ENCODE results near the gene NFATC3.
A peak's percentile ranks its signal among the peaks of the same experiment; 100 is the strongest.

Gene NFATC3

DNA sequence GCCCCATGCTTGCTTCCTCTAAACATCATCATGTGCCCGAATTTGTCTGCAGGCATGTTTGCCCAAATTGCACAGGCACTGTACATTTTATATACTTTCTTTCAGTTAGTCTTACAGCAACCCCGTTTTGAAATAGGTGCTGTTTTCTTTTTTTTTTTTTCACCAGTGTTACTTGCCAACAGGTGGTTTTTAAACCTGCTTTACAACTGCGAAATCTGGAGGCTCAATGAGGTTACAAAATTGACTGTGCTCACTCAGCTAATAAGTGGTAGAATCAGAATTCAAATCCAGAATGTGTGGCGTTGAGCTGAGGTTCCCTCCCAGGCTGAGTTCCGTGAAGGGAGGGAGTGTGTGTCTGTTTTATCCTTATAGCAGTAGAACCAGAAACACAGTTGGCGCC, 165.8 kb downstream of the NFATC3 start:
- no peak for DNase-seq (ENCODE audit: low spot score)

DNA sequence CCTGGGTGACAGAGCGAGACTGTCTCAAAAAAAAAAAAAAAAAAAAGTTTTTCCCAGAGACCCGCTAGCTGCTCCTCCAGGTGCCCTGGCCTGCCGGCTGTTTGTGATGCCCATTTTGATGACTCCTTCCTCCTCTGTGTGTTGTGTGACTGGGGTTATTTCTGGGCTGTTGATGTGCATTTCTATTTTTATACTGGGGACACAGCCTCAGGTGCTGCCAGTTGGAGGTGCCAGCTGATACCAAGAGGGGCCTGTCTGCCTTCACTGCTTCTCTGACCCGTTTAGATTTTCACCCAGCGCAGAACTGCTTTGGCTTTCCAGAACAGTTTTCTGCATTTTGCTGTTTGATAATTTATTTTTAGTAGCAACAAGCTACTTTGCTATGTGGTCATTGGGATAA, 166.7 kb downstream of the NFATC3 start:
- DNase-seq (ENCODE audit: low spot score): no peak

DNA sequence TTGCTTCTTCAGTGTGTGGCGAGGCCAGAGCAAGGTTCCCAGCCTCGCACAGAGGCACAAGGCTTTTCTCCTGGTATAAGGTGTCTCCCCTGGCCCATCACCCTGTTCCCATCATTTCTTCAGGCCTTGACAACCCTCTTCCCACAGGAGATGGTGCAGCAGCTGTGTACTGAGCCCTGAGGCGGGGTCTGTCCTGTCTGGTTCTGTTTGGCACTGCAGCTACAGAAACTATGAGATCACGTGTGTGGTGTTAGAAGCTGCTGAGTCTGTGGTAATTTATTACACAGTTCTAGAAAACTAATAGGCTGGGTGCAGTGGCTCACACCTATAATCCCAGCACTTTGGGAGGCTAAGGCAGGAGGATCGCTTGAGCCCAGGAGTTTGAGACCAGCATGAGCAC, 167.2 kb downstream of the NFATC3 start:
- no peak for DNase-seq (ENCODE audit: low spot score)

DNA sequence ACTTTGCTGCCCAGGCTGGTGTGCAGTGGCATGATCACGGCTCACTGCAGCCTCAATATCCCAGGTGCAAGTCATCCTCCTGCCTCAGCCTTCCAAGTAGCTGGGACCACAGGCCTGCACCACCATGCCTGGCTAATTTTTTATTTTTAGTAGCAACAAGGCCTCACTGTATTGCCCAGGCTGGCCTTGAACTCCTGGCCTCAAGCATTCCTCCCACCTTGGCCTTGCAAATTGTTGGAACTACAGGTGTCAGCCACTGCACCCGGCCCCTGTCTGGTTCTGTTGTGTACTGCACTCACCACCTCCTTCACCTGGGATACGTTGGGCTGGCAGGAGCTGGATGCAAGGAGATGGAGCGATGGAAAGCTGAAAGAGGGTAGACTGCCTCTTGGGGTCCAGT, 168.6 kb downstream of the NFATC3 start:
- DNase-seq (ENCODE audit: low spot score): no peak

DNA sequence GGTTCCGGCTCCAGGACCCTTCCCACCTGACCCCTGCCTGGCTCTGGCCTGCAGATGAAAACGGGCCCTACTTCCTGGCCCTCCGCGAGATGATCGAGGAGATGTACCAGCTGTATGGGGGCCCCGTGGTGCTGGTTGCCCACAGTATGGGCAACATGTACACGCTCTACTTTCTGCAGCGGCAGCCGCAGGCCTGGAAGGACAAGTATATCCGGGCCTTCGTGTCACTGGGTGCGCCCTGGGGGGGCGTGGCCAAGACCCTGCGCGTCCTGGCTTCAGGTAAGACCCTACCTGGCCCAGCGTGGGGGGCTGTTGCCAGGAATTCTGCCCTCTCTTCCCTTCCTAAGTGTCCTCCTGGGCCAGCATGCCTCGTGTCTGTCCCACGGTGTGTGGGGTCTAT, 170.5 kb downstream of the NFATC3 start:
- no peak for DNase-seq (ENCODE audit: low spot score)

DNA sequence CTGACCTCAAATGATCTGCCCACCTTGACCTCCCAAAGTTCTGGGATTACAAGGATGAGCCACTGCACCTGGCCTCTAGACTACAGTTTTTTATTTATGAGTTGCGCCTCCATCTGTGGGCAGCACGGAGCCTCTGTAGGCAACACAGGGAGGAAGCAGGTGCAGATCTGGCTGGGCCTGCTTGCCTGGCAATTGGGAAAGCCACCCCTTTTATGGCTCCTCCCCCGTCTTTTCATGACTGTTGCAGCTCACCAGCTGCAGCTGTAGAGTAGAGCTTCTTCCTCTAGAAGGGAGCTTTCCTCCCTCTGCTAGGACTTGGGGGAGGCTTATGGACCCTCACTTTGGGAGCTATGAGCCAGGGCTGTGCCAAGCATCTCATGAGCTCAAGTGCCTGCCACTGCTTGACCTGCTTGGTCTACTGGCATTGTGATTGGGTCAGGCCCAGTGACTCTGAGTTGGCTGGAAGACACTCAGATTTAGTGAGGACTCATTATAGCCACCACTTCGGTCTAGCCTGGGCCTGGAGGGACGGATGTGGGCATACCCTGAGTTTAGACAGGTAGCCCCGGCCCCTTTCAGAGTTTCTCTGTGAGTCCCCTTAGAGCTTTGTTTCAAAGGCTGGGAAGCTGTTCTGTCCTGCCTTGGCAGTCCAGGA, 172.2 kb downstream of the NFATC3 start:
- no peak for DNase-seq (ENCODE audit: low spot score)

DNA sequence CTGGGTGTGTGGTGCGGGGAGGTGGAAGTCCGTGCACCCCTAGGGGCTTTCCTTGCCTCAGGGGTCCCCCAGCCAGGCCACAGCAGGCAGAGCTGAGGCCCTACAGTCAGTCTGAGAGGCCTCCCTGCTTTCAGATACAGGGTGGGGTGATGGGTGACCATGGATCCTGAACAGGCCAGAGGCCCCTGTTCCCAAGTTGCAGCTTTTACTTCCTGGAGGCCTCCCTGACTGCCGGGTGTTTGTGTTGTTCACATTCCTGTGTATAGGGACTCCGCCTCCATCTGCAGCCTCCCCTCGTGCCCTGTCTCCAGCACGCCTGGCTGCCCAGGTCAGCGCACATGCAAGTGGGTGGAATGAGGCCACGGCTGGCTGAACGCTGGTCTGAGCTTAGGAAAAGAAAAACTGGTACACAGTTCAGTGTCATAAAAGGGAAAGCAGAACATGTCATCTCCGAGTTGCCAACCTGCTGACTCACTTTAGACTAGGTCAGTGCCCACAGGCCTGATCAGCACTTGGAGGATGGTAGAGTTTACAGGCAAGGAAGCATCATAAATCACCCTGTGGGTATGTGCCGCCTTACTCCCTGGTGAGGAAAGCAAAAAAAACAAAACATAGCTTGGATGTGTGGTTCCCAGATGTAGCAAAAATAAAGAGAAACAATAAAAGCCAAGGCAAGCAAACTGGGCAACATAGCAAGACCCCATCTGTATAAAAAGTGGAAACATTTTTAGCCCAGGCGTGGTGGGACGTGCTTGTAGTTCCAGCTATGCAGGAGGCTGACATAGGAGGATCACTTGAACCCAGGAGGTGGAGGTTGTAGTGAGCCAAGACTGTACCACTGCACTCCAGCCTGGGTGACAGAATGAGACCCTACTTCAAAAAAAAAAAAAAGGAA, 173.0 kb downstream of the NFATC3 start:
- DNase-seq (ENCODE audit: low spot score): no peak

DNA sequence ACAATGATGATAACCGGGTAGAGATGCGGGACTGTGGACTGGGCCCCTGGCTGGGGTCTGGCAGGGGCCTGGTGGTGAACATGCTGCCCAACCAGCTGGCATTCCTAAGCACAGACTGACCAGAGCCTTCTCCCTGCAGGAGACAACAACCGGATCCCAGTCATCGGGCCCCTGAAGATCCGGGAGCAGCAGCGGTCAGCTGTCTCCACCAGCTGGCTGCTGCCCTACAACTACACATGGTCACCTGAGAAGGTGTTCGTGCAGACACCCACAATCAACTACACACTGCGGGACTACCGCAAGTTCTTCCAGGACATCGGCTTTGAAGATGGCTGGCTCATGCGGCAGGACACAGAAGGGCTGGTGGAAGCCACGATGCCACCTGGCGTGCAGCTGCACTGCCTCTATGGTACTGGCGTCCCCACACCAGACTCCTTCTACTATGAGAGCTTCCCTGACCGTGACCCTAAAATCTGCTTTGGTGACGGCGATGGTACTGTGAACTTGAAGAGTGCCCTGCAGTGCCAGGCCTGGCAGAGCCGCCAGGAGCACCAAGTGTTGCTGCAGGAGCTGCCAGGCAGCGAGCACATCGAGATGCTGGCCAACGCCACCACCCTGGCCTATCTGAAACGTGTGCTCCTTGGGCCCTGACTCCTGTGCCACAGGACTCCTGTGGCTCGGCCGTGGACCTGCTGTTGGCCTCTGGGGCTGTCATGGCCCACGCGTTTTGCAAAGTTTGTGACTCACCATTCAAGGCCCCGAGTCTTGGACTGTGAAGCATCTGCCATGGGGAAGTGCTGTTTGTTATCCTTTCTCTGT, 174.0 kb downstream of the NFATC3 start:
- DNase-seq (ENCODE audit: low spot score): no peak

DNA sequence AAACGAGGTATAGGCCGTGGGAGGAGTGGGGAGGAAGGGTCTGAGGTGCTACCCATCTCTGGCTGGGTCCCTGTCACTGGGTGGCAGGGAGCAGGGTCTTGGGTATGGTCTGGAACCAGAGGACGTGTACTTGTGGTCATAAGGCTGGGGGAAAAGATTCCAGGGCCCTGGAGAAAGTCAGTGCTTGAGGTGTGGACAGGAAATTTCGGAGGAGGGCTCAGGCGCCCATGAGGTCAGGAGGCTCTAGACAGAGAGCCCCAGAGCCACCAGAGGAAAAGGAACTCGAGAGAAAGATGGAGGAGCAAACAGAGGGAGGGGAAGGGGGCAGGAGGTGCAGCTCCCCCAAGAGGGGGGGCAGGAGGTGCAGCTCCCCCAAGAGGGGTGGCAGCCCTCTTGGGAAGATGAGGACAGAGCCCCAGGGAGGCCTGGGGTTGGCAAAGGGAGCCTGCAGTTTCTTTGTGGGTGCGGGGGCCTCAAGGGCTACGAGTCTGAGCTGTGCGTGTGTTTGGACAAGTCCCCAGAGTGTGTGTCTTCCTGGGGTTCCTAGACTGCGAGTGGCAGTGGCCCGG, 178.5 kb downstream of the NFATC3 start:
- no peak for DNase-seq (ENCODE audit: low spot score)

DNA sequence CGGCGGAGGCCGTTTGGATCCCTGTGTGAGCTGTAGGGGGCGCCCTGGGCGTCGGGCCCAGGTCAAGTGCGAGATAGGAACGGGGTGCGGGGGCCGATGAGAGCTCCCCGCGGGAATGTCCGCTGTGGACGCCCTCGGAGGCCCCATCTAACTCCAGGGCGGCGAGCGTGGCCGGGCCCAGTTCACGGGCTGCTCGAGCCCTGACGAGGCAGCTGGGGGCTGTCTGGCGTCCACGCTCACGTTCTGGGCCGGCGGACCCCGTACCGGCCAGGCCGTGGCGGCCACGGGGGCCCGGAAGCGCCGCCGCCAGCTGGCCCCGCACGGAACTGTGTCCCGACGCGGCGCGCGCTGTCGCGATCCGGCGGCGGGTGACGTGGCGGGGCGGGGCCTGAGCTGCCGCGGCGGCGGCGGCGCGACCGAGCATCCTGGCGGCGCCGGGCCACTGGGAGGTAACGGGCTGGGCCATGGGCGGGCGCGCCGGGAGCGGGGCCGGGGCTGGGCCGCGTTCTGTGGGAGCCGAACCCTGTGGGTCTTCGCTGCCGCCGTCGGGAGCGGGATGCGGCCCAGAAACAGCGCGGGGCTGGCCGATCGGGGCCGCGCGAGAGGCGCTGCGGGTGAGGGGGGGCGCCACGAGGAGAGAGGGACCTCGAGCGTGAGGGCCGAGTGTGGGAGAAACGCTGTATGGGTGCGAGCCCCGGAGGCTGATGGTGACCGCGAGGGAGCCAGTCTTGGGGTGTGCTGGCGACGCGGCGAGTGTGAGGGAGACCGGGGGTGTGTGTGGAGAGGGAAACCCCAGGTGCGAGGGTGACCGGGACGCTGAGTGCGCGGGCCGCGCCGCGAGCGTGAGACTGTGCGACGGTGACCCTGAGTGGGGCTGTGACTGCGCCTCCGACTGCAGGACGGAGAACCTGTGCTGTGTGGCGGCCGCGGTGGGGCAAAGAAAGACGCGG, 179.2 kb downstream of the NFATC3 start, which contains the start of gene SLC7A6:
SLC7A6 (plus strand) TSS at position 399 of the 950 bp plus-strand sequence. CDS start 10,201 bp downstream, outside the sequence.
- DNase-seq (ENCODE audit: low spot score): peak; percentile 83

DNA sequence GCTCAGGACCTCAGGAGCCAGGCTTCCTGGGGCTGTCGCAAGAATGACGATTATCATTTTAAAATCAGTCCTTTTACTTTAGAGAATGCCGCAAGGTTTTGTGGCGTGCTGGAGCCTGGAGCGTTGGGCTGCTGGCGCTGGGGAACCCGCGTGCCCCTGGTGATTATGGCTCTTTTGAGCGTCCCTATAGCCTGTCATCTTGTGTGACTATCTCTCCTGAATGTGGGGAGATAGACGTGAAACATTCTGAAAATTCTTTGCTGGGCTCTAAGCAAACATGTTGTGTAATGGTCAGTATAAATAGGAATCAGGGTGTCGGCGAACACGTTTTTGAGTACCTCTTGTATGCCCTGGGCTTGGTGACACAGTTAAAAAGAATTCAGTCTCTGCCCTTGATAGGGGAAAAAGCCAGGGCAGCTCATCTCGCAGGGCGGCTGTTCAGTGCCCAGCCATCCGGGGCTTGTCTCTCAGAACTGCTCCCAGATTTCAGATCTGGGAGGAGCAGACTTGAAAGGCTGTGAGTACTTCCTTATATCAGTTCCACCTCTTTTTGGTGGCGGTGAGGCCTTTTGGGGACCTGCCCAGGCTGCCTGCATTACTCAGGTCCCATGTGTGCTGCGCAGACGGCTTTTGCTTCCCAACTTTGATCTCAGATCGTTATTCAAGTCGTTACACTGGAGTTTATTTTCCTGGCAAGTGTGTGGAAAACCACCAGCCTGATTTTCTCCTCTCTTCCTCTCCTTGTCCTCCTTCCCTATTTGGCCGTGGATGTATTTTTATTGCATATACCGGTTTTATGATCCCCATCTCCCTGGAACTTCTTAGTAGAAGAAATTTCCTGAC, 180.1 kb downstream of the NFATC3 start:
- DNase-seq (ENCODE audit: low spot score): no peak

DNA sequence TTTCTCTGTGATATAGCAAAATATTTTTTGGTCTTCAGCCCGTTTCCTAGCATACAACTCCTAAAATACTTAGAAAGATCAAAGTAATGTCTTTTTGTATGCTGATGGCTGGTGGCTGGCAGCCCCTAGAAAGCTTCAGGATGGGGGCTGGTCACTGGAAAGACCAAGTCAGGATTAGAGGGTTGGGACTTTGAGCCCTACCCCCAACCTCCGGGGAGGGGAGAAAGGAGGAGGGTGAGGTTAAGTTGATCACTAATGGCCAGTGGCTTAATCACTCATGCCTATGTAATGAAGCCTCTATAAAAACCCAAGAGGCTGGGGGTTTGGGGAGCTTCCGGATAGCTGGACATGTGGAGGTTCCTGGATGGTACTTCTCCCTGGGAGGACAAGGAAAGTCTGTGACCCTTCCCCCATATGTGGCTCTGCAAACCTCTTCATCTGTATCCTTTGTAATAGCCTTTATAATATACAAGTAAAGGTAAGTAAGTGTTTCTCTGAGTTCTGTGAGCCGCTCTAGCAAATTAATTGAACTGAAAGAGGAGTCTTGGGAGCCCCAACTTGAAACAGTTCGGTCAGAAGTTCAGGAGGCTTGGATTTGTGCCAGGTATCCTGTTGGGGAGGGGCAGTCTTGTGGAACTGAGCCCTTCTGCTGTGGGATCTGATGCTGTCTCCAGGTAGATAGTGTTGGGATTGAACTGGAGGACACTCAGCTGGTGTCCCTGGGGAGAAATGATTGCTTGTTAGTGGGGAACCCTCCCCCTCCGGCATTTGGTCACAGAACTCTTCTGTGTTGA, 182.6 kb downstream of the NFATC3 start:
- DNase-seq (ENCODE audit: low spot score): no peak

DNA sequence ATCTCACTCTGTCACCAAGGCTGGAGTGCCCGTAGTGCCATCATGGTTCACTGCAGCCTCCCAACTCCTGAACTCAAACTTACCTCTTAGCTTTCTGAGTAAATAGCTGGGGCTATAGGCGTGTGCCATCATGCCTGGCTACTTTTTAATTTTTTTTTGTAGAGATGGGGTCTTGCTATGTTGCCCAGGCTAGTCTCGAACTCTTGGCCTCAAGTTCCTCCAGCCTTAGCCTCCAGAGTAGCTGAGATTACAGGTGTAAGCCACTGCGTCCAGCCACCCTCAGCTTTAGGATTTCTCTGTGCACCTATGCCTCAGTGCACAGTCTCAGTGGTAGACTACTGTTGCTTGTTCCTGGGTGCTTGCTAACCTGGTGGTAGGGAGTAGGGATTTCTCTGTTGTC, 184.6 kb downstream of the NFATC3 start:
- DNase-seq (ENCODE audit: low spot score): no peak

DNA sequence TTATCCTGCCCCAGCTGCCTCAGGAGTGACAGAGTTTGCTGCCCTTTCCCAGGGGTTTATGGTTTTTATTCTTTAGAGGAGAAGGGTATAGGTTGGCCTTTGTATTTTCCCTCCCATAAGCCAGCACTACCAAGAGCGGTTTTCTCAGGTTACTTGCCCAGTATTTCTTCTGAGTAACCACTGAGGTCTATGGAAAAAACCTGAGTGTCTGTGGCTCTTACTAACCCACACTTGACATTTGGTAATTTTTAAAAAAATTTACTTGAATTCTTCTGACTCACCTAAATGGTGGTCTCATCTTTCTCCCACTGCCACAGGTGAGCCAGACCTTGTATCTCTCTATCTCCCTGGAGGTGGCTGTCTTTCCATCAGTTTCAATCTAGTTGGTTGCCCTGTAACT, 185.2 kb downstream of the NFATC3 start:
- DNase-seq (ENCODE audit: low spot score): no peak

DNA sequence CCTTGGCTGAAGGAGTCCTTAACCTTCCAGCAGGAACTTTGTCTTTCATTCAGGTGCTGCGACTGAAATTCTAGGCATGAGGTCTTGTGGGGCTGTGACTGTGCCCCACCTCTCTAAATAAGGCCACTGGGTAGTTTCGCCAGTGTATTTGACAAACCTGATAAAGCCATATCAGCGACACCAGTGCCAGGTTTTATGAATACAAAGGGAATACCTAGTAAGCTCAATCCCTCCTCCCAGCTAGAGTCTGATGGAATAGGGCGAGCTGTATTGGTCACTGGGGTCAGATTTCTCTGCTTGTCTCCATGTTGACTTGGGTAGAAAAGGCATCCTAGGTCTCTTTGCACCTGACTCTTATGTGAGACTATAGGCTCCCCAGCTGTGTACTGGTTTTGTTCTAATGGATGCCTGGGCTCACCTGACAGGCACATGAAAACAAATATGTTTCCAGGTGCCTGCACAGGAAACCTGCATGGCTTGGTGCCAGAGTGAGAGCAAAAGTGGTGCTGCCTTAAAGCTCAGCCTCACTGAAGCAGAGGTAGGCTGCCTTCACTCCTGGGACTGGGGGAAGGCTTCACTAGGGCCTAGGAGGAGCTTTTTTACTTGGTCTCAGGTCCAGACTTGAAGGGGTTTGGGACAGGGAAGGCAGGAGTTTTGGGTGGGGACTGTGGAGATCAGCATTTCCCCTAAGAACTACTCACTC, 187.5 kb downstream of the NFATC3 start:
- DNase-seq (ENCODE audit: low spot score): no peak

DNA sequence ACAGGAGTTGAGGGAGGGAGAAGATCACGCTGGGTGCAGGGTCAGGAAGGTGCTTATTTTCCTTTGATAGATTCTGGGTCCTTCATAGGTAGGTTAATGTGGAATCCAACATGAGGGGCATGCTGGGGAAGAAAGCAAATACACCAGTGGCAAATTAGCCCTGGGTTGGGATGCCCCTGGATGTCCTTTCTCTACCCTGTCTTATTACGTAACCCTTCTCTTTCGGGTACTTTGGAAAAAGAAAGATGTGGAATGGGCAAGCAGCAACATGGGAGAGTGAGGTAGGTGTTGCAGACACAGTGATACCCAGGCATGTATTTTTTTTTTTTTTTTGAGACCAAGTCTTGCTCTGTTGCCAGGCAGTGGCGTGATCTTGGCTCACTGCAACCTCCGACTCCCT, 188.3 kb downstream of the NFATC3 start:
- no peak for DNase-seq (ENCODE audit: low spot score)

DNA sequence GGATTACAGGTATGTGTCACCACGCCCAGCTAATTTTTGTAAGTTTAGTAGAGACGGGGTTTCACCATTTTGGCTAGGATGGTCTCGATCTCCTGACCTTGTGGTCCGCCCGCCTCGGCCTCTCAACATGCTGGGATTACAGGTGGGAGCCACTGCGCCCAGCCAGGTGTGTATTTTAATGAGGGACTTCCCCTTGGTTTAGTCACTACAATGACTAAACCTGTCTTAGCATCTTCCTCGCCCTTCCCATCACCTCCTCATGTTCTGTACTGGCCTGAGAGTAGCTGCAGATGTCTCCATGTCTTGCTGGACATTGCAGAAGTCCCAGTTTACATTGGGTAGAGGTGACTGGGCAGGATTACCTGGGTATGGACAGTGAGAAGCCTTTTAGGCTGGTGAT, 188.7 kb downstream of the NFATC3 start:
- DNase-seq (ENCODE audit: low spot score): no peak

DNA sequence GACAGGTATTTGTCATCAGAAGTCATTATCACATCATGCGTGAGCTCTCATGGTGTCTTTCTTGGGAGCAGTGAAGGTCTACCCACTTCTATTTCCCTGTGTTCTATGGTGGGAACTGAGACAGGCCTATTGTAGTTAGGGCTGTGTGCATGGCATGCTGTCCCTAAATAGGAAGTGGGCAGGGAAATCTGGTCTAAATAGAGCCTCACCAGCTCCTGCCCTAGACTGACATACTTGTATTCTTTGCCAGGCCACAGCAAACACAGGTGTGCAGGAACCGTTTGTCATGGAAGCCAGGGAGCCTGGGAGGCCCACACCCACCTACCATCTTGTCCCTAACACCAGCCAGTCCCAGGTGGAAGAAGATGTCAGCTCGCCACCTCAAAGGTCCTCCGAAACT, 189.3 kb downstream of the NFATC3 start:
- DNase-seq (ENCODE audit: low spot score): no peak
